Esophagus muscularis mucosa (tissue), 4 donors: ENCODE results near the gene DNAH14. TPM values are rescaled to one million over a fixed set of nuclear protein-coding genes. Genes with fewer than 3 reads are reported as not detected.

Experiments used
- DNase-seq: peaks from one replicate; pipeline ENCODE4 v3.0.0-alpha.2; 2017; ENCODE audit errors: extremely low spot score
- H3K27ac ChIP-seq, 4 donors: fragments of 200-600 bp; sonication (generic); replicated peaks in 1 of 4; 1 replicate in 3 of 4; 2 replicates in 1 of 4; pipeline ENCODE4 v1.5.1; 2016 to 2019; ENCODE audit warnings: mild to moderate bottlenecking in 1 of 4
- H3K27me3 ChIP-seq, 4 donors: fragments of 200-600 bp; sonication (generic); one replicate each; pipeline versions ENCODE4 v1.5.1 to v1.6.0; 2016 to 2019
- H3K36me3 ChIP-seq, 4 donors: fragments of 200-600 bp; sonication (generic); one replicate each; pipeline ENCODE4 v1.5.1; 2016 to 2019
- H3K4me1 ChIP-seq, 4 donors: fragments of 200-600 bp; sonication (generic); one replicate each; pipeline ENCODE4 v1.5.1; 2016 to 2019
- H3K4me3 ChIP-seq, 4 donors: fragments of 200-600 bp; sonication (generic); 1 replicate in 2 of 4; 2 replicates in 2 of 4; pipeline ENCODE4 v1.5.1; 2016 to 2019; ENCODE audit warnings: mild to moderate bottlenecking in 4 of 4, moderate library complexity in 1 of 4
- H3K9me3 ChIP-seq, 4 donors: fragments of 200-600 bp; sonication (generic); 1 replicate in 3 of 4; 2 replicates in 1 of 4; pipeline ENCODE4 v1.5.1; 2016 to 2019
- EP300 ChIP-seq: sonication (generic); formaldehyde crosslinking; IDR thresholded peaks from one replicate; pipeline ENCODE4 v1.6.1; 2017; ENCODE audit warnings: antibody characterized with exemption
- POLR2A ChIP-seq: fragments of 450-650 bp; IDR thresholded peaks from one replicate; pipeline ENCODE4 v1.6.1; 2017; ENCODE audit warnings: antibody characterized with exemption, moderate library complexity, mild to moderate bottlenecking, low read depth
- POLR2AphosphoS5 ChIP-seq, 2 donors: sonication (generic); formaldehyde crosslinking; IDR thresholded peaks; one replicate each; pipeline ENCODE4 v1.6.1; 2017; ENCODE audit warnings: antibody characterized with exemption in 2 of 2
- WGBS: methylation state at CpG from one replicate; pipeline ENCODE4 v1.1.5; 2018; 5-methylcytosine and 5-hydroxymethylcytosine counted together
- intact Hi-C: fragments of 100-400 bp; cut with DNase I; formaldehyde crosslinking; loops from one replicate; pipeline ENCODE4 v1.15.1; 2023
- total RNA-seq, 4 donors: library from RNA; depleted of rRNA; stranded (reverse); fragments of >200 nt; gene quantifications; one replicate each; pipeline versions ENCODE4 v1.1.0 to v1.2.1, GENCODE V29; 2016
- TF ChIP-seq, protein P1 (sequence below), 3 experiments: fragments of 200-600 bp in 2 of 3; fragments of 450-650 bp in 1 of 3; sonication (generic) in 2 of 3; IDR thresholded peaks; one replicate each; pipeline ENCODE4 v1.5.1; 2017 to 2019; ENCODE audit warnings: antibody characterized with exemption in 3 of 3, mild to moderate bottlenecking in 2 of 3, moderate library complexity in 1 of 3

Gene DNAH14
- total RNA-seq, 4 donors from 2014 or later = 8.9 to 16.6 (median 15.6) TPM

DNA sequence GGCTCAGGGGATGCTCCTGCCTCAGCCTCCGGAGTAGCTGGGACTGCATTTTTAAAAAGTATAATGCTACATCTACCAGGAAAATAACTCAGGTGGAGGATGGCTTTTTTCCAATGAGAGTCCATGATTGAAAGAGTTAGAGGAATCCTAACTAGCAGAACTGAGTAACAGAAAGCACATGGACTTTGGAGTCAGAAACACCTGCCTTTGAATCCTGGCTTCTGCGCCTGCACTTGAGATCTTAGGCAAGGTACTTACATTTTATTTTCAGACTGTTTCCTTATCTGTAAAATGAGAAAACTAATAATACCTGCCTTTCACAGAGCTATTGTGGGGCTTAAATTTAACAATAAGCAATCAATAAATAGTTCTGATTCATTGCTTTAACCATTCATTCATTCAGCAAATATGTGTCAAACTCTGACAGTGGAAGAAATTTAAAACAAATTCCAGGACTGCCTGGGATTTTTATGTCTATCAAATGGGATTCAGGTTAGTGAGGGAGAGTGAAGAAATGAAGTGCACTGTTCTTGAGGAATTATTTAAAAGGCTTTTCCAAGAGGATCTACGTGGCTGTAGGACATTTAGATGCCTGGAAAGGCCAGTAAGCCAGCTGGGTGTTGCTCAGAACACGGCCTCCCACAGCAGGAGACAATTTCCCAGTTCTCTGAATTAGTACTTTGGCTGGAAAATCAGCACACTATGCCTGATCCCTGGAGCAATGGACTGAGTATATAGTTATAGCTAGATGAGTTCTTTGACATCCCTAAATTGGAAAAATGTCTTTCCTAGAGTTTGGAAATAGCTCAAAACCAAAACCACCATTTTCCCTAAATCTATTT is 511.1 kb downstream of the DNAH14 start:
- H3K4me3 ChIP-seq = no peak overlapping the region
- H3K36me3 ChIP-seq = no peaks in the 10 kb centered on the region
- 74% methylated on average over 4 of the region's 4 CpGs for WGBS
- H3K9me3 ChIP-seq = no peaks in the 10 kb centered on the region
- DNase-seq = no peak
- intact Hi-C loops = no loop called here
- H3K27ac ChIP-seq = peak overlapping the region; percentile 32 to 96 (median 78)
- H3K27me3 ChIP-seq = no peaks in the 10 kb centered on the region
- H3K4me1 ChIP-seq = peaks cover 23 to 68% (median 55%) of the 10 kb centered on the region in 4 donors
- TF ChIP-seq, protein P1, sequence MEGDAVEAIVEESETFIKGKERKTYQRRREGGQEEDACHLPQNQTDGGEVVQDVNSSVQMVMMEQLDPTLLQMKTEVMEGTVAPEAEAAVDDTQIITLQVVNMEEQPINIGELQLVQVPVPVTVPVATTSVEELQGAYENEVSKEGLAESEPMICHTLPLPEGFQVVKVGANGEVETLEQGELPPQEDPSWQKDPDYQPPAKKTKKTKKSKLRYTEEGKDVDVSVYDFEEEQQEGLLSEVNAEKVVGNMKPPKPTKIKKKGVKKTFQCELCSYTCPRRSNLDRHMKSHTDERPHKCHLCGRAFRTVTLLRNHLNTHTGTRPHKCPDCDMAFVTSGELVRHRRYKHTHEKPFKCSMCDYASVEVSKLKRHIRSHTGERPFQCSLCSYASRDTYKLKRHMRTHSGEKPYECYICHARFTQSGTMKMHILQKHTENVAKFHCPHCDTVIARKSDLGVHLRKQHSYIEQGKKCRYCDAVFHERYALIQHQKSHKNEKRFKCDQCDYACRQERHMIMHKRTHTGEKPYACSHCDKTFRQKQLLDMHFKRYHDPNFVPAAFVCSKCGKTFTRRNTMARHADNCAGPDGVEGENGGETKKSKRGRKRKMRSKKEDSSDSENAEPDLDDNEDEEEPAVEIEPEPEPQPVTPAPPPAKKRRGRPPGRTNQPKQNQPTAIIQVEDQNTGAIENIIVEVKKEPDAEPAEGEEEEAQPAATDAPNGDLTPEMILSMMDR (IDR thresholded peaks at IDR 0.05) = no peak
- TF ChIP-seq POLR2AphosphoS5 (IDR thresholded peaks at IDR 0.05) = no peak
- TF ChIP-seq EP300 = no peak
- no peak for TF ChIP-seq POLR2A

DNA sequence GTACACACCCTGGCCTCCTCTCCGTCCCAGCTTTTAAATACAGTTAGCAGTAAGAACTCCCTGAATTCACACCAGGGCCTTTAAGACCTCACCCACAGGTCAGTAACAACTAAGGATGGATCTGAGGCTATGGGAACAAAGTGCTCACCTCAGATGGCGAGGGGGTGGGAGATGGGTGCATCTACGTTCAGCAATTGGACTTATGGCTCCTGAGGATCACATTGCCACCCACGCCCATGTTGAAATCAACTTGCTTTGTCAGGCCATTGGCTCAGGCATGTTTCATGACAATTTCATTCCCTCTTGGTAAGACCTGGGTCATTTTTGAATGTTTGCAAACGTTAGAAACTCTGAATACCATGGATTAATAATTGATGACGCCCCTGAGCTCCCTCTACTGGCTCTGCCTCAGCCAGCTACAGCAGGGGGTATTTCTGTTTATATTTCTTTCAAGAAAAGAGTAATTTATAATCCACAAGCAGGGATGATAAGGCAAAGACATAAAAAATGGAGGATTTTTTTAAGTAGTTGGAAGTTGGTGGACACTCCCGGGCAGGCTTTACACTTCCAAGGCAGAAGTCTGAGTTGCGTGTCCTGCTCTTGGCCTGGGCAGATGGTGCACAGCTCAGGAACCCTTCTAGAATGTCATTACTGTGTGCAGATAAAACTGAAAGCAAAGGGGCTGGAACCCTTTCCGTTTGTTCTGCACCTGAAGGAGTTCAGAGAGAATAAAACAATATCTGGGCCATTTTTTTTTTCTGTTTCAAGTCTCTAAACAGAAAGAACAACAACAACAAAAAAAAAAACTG is 512.0 kb downstream of the DNAH14 start:
- Histone ChIP-seq H3K27ac (peak overlapping the region; percentile 32 to 96 (median 78)), H3K4me1 (peaks cover 32 to 77% (median 64%) of the 10 kb centered on the region in 4 donors), H3K36me3 (no peaks in the 10 kb centered on the region), H3K9me3 (no peaks in the 10 kb centered on the region), H3K4me3 (no peak overlapping the region), H3K27me3 (peaks cover 0 to 2% (median 0%) of the 10 kb centered on the region in 4 donors)
- TF ChIP-seq, protein P1 (IDR thresholded peaks at IDR 0.05) = no peak
- TF ChIP-seq POLR2A (no peak), POLR2AphosphoS5 (IDR thresholded peaks at IDR 0.05) (no peak), EP300 (no peak)
- DNase-seq = no peak
- 78% methylated on average over 9 of the region's 9 CpGs for WGBS
- intact Hi-C loops = no loop called here

DNA sequence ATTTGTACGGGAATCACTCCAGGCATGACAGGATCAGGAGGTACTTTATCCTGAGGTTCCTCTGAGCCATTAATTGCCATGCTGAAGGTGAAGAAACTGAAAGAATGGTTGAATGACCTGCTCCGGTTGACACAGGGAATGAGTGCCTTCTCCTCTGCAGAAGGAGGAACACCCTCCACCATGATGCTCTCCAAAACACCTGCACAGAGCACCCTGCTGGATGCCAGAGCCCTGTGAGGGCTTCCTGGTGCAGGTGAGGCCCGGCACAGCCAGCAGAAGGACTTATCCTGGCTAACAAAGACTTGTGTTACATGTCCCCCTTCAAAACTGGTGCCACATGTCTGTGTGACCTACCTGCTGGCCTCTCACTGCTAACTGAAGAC is 512.6 kb downstream of the DNAH14 start:
- peaks cover 38 to 83% (median 70%) of the 10 kb centered on the region in 4 donors for H3K4me1 ChIP-seq
- H3K4me3 ChIP-seq = no peak overlapping the region
- no peak for DNase-seq
- intact Hi-C loops = no loop called here
- no peaks in the 10 kb centered on the region for H3K9me3 ChIP-seq
- 81% methylated on average over 2 of the region's 3 CpGs for WGBS
- peak overlapping the region; percentile 32 to 96 (median 78) for H3K27ac ChIP-seq
- peaks cover 0 to 2% (median 0%) of the 10 kb centered on the region in 4 donors for H3K27me3 ChIP-seq
- no peaks in the 10 kb centered on the region for H3K36me3 ChIP-seq
- TF ChIP-seq POLR2AphosphoS5 (IDR thresholded peaks at IDR 0.05) (no peak), POLR2A (no peak), EP300 (no peak)
- TF ChIP-seq, protein P1 (IDR thresholded peaks at IDR 0.05) = no peak

DNA sequence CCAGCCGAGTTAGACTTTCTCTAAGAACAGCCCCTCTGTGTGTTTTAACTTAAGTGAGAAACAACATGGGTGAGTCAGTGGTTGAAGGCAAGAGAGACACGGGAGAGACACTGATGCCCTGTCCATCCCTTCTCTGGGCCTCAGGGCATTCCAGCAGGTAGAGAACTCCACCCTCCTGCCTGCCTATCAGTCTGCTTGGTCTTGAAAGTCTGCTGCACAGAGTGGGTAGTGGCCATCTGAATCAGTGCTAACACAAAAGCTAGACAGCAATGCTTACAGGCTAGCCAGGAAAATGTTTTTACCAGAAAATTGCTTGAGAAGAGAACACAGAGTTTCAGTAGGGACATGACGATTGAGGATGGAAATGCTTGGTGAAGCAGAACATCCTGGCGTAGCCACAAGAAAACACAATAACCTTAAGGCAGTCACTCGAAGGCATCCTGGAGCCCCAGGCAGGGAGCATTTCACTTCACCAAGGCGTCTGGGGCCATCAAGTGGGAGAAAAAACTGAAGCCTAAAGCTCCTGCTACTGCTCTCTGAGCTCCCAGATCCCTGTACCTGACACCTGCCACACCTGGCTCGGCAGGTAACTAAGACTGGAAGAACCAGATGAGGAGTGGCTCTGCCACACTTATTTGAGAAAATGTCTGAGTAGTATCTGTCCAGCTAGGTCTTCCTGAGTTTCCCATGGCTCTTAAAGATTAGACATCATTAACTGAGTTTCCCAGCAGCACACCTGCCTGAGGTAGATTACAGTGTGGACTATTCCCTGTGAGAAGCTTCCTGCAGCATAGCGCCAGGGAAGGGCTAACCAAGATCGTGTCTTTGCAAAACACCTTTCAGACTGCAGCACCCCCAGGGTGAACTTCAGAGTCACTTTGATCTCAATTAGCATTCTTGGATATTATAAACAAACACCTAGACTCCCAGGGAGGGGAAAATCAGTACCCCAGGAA is 516.4 kb downstream of the DNAH14 start:
- Histone ChIP-seq H3K27ac (peak overlapping the region; percentile 90 to 96 (median 93)), H3K4me1 (peaks cover 52 to 100% (median 91%) of the 10 kb centered on the region in 4 donors), H3K36me3 (no peaks in the 10 kb centered on the region), H3K27me3 (peaks cover 0 to 2% (median 0%) of the 10 kb centered on the region in 4 donors), H3K9me3 (no peaks in the 10 kb centered on the region), H3K4me3 (no peak overlapping the region)
- WGBS = 51% methylated on average over 7 of the region's 9 CpGs
- intact Hi-C loops = no loop called here
- DNase-seq = no peak
- peak; percentile 81 to 83 for TF ChIP-seq POLR2AphosphoS5 (IDR thresholded peaks at IDR 0.05)
- peak; percentile 89 for TF ChIP-seq EP300
- TF ChIP-seq, protein P1 (IDR thresholded peaks at IDR 0.05) = no peak
- no peak for TF ChIP-seq POLR2A
